ENCODE data around the gene P2RY12. TPM values are rescaled to one million over a fixed set of nuclear protein-coding genes. Genes with fewer than 3 reads are reported as not detected.

P2RY12 gene
- total and polyA plus RNA-seq, 2 of the 4 experiments (the other 2 are of a cell fraction), result not detected

- no peaks in the 10 kb centered on the region for H3K79me1 ChIP-seq (ENCODE audit: low read depth in 1 of 2, low read length in 2 of 2)
- no peaks in the 10 kb centered on the region for H3K27me3 ChIP-seq (ENCODE audit: control insufficient read depth, insufficient read depth, low read length)
- DNase-seq (no peak), ATAC-seq (ENCODE audit: low read depth) (no peak)
- dilution Hi-C loops (cut with HindIII; ENCODE audit: low sequenced_read_pairs, unreplicated experiment) (no loop called here), in situ Hi-C loops (cut with MboI; ENCODE audit: low sequenced_read_pairs) (no loop called here), intact Hi-C loops (cut with micrococcal nuclease) (no loop called here)
- H4K8ac ChIP-seq (ENCODE audit: low read depth in 2 of 2, low read length in 2 of 2), result no peak overlapping the region
- no peak overlapping the region for H3K4me2 ChIP-seq (ENCODE audit: low read depth, low read length)
- no peak overlapping the region for H4K5ac ChIP-seq (ENCODE audit: low read depth, low read length)
- no peaks in the 10 kb centered on the region for H4K20me1 ChIP-seq (ENCODE audit: insufficient read depth, low read length)
- no peaks in the 10 kb centered on the region for H3K9me3 ChIP-seq (ENCODE audit: control insufficient read depth, insufficient read depth, low read length)
- no peak overlapping the region for H2BK20ac ChIP-seq (ENCODE audit: low read depth, low read length)
- H2BK120ac ChIP-seq (ENCODE audit: low read depth, low read length), result no peak overlapping the region
- no TSS peak for BruUV-seq (replicated peaks)
- no peak overlapping the region for H2AK9ac ChIP-seq (replicated peaks; ENCODE audit: low read depth, low read length, poor library complexity)
- H2BK15ac ChIP-seq (ENCODE audit: low read depth, low read length), result no peak overlapping the region
- no peak overlapping the region for H3K23ac ChIP-seq (ENCODE audit: low read depth, low read length)
- no peak overlapping the region for H3K4me3 ChIP-seq (ENCODE audit: insufficient read depth, low read depth, low read length)
- no peak overlapping the region for H3K18ac ChIP-seq (ENCODE audit: low read depth, low read length)
- H3K9me1 ChIP-seq (ENCODE audit: insufficient read depth, low read length), result no peaks in the 10 kb centered on the region
- CTCF ChIA-PET, result no interaction called here
- no peak overlapping the region for H3K4ac ChIP-seq (ENCODE audit: low read depth, low read length)
- H3K4me1 ChIP-seq (ENCODE audit: control insufficient read depth, insufficient read depth, low read length), result peaks cover 2% of the 10 kb centered on the region
- no peak overlapping the region for H2BK5ac ChIP-seq (ENCODE audit: low read depth, low read length, poor library complexity, severe bottlenecking)
- WGBS, 2 experiments (ENCODE audit: extremely low coverage in 2 of 2, insufficient read length in 1 of 2), result no CpG with 5 or more reads among the region's 5 CpGs
- no peak for TF ChIP-seq BHLHE40 (IDR thresholded peaks at IDR 0.05; ENCODE audit: low read depth, low read length)
- no peak for TF ChIP-seq MAFK (IDR thresholded peaks at IDR 0.05; ENCODE audit: low read depth, low read length)
- no peak for TF ChIP-seq NFE2L2 (IDR thresholded peaks at IDR 0.05; ENCODE audit: low read depth, low read length)
- no peak for TF ChIP-seq MXI1 (IDR thresholded peaks at IDR 0.05; ENCODE audit: borderline replicate concordance, low read depth, low read length)
- no peak for TF ChIP-seq RFX5 (IDR thresholded peaks at IDR 0.05; ENCODE audit: low read depth, low read length)
- no peak for TF ChIP-seq RCOR1 (IDR thresholded peaks at IDR 0.05; ENCODE audit: insufficient replicate concordance, low read length)
- TF ChIP-seq, protein P1, sequence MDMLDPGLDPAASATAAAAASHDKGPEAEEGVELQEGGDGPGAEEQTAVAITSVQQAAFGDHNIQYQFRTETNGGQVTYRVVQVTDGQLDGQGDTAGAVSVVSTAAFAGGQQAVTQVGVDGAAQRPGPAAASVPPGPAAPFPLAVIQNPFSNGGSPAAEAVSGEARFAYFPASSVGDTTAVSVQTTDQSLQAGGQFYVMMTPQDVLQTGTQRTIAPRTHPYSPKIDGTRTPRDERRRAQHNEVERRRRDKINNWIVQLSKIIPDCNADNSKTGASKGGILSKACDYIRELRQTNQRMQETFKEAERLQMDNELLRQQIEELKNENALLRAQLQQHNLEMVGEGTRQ (IDR thresholded peaks at IDR 0.05; ENCODE audit: low read depth, low read length), result no peak
- H3K56ac ChIP-seq (ENCODE audit: extremely low read depth, insufficient read depth, low read length), result no peak overlapping the region
- no peak overlapping the region for H3K14ac ChIP-seq (replicated peaks; ENCODE audit: low read depth, low read length)
- H3K9ac ChIP-seq (ENCODE audit: low read depth, low read length), result no peak overlapping the region
- H2AFZ ChIP-seq (replicated peaks; ENCODE audit: low read length, poor library complexity), result no peak overlapping the region
- H3K36me3 ChIP-seq (ENCODE audit: control insufficient read depth, insufficient read depth, low read length), result no peaks in the 10 kb centered on the region
- no peak overlapping the region for H3K27ac ChIP-seq (ENCODE audit: insufficient read depth, low read length)
- POLR2A ChIA-PET (ENCODE audit: unreplicated experiment), result interaction anchor here (0.6 kb wide), 1 partner anchor 35 kb away, joined by 3 read pairs; no protein-coding TSS in a partner anchor
- no peak overlapping the region for H4K91ac ChIP-seq (ENCODE audit: insufficient read depth, low read depth, low read length)
- H2AK5ac ChIP-seq (ENCODE audit: low read depth, low read length), result no peak overlapping the region
Measured at GRCh38 chr3:151398895-151399294, 14.3 kb upstream of the P2RY12 start.
